GM21367 (cell line): ENCODE data around the gene PPP5C.
"Not testable (repeated sequence)": the region's sequence is repeated elsewhere in the genome, so short reads cannot be mapped to it uniquely, and the experiment has no call there.

Source experiments
- ATAC-seq: cut with Tn5 transposase; IDR thresholded peaks from one replicate; pipeline ENCODE4 v1.9.1; 2021; ENCODE audit not compliant: unreplicated experiment

PPP5C gene

GRCh38 chr19:46385636-46386035 is 38.7 kb downstream of the PPP5C start:
- ATAC-seq = no peak

GRCh38 chr19:46386151-46386550 is 39.3 kb downstream of the PPP5C start:
- ATAC-seq = no peak

- ATAC-seq = no peak
These were observed 40.3 kb downstream of the PPP5C start for GRCh38 chr19:46386996-46387712.

GRCh38 chr19:46387713-46388130 is 40.8 kb downstream of the PPP5C start:
- no peak for ATAC-seq

- ATAC-seq = no peak
These were observed 41.6 kb downstream of the PPP5C start for GRCh38 chr19:46388311-46389095.

GRCh38 chr19:46390121-46390858 is 43.4 kb downstream of the PPP5C start:
- no peak for ATAC-seq

GRCh38 chr19:46390866-46391265 is 44.0 kb downstream of the PPP5C start:
- ATAC-seq = no peak

GRCh38 chr19:46391296-46392251 is 44.7 kb downstream of the PPP5C start:
- no peak for ATAC-seq

GRCh38 chr19:46392252-46392801 is 45.4 kb downstream of the PPP5C start:
- no peak for ATAC-seq

GRCh38 chr19:46392837-46393236 is 46.0 kb downstream of the PPP5C start:
- ATAC-seq = no peak

GRCh38 chr19:46393456-46394401 is 46.8 kb downstream of the PPP5C start:
- no peak for ATAC-seq

GRCh38 chr19:46394402-46394797 is 47.5 kb downstream of the PPP5C start:
- no peak for ATAC-seq

GRCh38 chr19:46397801-46398479 is 51.1 kb downstream of the PPP5C start:
- not testable (repeated sequence) for ATAC-seq

- ATAC-seq = no peak
These were observed 55.8 kb downstream of the PPP5C start for GRCh38 chr19:46402725-46403124.

- ATAC-seq = no peak
These were observed 57.3 kb downstream of the PPP5C start for GRCh38 chr19:46404055-46404752.

- no peak for ATAC-seq
These were observed 58.0 kb downstream of the PPP5C start for GRCh38 chr19:46404753-46405468.

GRCh38 chr19:46406976-46407375 is 60.1 kb downstream of the PPP5C start:
- ATAC-seq = no peak
